ENCODE measurements around the gene F7.

F7 gene

DNA sequence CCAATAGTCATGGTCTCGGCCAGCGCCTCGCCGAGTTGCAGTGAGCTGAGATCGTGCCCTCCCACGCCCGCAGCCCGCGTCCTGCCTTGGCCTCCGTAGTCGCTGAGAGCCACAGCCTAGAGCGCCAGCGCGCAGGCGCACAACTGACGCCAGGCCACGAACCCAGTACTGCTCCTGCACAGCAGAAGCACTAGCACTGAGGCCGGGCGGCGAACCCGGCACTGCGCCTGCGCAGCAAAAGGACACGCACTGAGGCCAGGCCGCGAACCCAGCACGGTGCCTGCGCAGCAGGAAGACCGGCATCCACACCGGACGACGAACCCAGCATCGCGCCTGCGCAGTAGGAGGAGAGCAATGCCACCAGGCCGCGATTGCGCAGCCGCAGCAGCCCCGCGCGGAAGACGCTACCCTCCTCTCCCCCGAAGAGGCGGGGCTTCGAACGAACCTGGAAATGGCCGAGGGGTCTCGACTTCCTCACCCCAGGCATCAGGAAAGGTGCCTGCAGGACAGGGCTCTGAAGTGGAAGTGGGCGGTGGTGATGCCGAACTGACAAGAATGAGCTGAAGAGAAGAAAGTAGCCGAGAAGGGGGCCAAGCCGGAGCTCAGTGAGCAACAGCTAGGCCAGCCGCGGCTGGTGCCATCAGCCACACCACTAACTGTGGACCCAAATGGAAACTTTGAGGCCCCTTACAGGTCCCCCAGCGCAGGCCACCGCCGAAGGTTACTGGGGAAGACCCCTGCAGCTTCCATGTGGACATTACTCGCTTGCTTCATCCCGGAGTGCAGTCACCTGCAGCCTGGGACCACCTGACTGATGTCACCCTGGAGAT lies 24.5 kb downstream of the F7 start:
- in situ Hi-C loops (cut with MboI; ENCODE audit: low sequenced_read_pairs): no loop called here

DNA sequence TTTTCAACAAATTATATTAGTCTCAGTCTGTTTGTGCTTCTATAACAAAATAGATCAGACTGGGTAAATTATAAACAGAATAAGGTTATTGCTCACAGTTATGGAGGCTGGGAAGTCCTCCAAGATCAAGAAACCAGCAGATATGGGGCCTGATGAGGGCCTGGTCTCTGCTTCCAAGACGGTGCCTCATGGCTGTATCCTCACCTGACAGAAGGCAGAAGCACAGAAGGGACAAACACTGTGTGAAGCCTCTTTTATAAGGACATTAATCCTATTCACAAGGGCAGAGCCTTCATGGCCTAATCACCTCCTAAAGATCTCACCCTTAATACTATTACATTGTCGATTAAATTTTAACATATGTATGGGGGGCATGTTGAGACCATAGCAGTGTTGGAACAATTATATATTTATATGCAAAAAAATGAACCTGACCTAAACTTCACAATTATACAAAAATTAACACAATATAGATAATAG lies 29.7 kb downstream of the F7 start:
- in situ Hi-C loops (cut with MboI; ENCODE audit: low sequenced_read_pairs): no loop called here

DNA sequence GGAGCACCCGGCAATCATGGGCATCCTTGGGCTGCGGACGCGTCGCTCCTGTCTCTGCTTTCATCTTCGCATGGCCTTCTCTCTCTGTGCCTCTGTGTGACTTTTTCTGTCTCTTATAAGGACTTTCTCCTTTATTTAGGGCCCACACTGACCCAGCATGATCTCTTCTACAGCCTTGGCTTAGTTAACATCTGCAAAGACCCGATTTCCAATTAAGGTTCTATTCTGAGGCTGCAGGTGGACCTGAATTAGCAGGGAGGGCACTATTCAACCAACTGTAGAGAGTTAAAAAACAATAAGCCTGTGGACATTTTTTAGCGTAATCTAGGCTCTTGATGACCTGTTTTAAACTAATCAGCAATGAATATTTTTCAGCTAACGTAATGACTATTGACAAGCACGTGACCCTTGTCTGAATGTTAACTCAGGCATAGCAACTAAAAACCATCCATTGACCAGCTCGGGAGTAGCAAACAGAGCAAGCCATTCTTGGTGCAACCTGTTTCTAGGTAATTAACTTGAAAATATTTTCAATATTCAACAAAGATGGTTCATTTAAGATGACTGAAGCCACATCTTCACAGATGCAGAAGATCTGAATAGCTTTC lies 32.2 kb downstream of the F7 start:
- in situ Hi-C loops (cut with MboI; ENCODE audit: low sequenced_read_pairs): no loop called here

DNA sequence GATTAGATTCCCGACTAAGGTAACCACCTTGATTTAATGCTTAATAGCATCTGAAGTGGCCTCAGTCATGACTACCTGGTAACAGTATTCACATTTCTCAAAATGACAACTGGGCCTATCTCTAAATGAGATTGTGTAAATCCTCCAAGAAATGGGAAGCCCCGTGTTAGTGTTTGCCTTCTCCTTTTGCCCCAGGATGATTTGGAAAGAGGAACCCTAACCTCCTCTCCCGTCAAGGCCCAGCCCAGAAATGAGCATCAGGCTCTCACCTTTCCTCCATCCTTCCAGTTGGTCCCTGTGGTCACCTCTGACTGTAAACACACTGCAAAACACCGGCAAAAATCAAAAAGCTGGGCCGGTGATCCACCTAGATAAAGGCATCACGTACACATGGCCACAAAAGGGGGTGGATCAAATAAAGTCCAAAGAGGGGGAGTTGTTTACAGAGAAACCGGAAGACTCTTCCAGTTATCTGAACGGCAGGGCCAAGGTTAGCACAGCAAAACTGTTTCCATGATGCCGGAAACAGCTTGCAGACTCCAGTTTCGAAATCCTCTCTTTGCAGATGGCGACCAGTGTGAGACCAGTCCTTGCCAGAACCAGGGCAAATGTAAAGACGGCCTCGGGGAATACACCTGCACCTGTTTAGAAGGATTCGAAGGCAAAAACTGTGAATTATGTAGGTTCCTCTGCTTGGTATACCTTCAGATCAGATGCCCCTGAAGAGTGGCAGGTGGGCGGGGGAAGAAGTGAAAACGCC lies 33.4 kb downstream of the F7 start:
- in situ Hi-C loops (cut with MboI; ENCODE audit: low sequenced_read_pairs): no loop called here

DNA sequence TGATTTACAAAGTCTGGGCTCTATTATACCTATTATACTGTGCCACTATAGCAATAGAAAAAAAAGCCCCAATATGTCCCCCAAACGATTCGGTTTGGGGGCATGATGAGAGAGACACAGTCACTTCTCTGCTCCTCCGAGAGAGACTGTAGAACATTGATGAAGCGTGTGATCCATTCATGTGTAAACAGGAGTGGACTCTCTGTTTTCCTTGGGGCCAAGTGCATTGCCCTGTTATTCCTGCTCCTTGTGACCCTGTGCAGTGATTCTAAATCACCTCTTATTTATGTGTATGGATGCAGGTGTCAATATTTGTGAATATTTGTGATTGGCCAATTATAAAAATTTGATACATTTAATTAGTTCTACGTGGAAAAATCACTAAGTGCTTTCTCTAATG lies 34.0 kb downstream of the F7 start:
- in situ Hi-C loops (cut with MboI; ENCODE audit: low sequenced_read_pairs): no loop called here

DNA sequence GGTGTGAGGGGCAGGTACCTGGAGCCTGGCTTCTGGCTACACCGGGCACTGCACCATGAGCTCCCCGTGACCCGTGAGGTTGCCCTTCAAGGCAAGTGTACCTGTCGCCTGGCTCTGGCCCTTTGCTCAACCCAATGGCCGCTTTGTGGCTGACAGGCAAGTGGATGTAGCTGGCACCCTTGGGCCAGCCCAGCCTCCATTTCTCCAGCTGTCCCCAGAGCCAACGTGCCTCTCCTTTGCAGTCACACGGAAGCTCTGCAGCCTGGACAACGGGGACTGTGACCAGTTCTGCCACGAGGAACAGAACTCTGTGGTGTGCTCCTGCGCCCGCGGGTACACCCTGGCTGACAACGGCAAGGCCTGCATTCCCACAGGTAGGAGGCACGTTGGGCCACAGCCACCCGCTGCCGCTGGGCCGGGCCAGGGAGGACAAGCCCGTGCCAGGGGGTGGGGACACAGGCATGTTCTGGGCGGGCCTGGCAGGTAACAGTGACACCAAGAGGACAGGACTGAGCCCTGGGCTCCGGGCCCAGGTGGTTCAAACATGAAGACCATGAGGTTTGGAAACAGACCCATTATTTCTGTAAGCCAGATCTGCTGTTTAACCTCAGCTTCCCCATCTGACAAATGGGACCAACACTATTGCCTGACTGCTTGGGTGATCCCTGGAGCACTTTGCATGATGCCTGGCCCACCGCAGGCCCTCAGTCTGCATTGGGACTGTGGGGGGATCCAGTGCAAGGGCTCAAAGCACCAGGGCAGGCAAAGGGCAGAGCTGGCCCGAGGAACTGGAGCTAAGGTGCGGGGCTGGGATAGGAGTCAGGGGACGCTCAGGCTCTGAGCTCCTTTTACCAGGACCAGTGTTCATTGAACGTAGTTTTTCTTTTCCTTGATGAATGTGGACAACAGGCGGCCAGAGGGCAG lies 35.3 kb downstream of the F7 start:
- in situ Hi-C loops (cut with MboI; ENCODE audit: low sequenced_read_pairs): no loop called here

DNA sequence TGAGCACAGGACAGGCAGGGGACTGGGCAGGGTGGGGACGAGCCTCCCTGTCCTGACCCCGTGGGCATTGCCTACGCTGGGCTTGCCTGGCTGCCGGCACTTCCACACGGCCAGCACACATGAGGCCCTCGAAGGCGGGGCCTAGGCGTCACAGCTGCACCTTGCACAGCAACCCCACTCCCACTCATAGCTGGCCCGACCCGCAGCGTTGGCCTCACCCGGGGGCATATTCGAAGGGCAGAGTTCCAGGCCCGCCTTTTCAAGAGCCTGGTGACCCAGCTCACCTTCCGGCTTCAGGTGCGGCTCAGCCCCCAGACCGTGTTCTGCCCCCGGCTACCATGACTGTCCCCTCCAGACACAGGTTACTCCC lies 36.0 kb downstream of the F7 start:
- in situ Hi-C loops (cut with MboI; ENCODE audit: low sequenced_read_pairs): no loop called here

DNA sequence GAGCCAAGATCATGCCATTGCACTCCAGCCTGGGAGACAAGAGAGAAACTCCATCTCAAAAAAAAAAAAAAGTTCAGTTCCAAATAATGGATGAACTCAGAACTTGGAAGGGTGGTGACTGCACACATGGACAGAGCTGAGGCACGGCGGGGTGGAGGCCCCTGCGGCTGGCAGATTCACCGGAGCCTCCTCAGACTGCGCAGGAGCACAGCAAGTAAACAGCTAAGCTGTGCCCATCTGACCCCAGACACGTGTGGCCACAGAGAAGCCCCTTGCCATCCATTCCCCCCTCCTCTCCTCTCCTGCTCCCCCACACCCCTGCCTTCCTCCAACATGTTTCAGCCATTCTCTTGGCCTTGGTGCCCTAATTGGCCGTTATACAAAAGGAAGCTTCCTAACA lies 37.3 kb downstream of the F7 start:
- in situ Hi-C loops (cut with MboI; ENCODE audit: low sequenced_read_pairs): no loop called here

DNA sequence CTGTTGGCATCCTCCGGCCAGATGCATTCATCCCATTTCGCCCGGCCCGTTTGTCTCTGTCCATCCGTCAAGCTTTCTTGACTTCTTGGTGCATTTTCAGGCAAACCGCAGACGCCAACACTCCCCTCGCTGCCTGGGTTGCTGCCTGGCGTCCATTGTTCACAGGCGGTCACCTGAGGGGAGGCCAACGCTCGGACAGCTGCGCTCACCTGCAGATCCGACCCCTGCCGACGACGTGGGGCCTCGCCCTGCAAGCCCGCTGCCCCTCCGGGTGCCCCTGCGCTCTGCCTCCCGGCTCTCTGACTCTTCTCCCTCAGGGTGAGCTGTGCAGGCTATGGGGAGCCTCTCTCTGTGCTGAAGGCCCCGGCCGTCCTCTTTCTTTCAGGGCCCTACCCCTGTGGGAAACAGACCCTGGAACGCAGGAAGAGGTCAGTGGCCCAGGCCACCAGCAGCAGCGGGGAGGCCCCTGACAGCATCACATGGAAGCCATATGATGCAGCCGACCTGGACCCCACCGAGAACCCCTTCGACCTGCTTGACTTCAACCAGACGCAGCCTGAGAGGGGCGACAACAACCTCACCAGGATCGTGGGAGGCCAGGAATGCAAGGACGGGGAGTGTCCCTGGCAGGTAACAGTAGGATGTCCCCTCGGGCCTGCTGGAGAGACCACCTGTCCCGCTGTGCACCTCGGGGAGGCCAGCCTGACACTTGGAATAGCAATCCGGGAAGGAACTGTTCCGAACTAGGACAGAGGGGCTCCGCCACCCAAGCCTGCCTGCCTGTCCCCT lies 38.1 kb downstream of the F7 start:
- in situ Hi-C loops (cut with MboI; ENCODE audit: low sequenced_read_pairs): no loop called here

DNA sequence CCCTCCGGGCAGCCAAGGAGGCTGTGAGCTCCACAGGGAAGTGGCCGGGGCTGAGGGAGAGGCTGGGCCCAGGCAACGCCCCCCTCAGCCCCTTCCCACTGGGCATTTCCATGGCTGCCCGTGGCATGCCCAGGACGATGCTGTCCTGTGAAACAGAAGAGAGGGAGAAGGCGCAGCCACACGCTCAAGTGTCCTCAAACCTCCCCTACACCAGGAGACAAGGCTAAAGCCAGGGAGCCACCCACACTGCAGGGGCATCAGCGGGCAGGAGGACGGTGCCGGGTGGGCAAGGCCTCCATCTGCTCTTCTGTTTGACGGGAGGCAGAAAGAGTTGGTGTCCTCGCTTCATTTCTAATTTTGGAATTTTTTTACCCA lies 38.7 kb downstream of the F7 start:
- in situ Hi-C loops (cut with MboI; ENCODE audit: low sequenced_read_pairs): no loop called here

DNA sequence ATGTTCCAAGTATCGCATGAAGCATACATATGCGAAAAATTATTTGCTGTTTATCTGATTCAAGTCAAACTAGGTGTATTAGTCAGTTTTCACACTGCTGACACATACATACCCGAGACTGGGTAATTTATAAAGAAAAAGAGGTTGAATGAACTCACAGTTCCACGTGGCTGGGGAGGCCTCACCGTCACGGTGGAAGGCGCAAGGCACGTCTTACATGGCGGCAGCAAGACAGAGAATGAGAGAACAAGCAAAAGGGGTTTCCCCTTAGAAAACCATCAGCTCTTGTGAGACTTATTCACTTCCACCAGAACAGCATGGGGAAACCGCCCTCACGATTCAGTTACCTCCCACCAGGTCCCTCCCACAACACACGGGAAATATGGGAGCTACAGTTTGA lies 39.9 kb downstream of the F7 start:
- in situ Hi-C loops (cut with MboI; ENCODE audit: low sequenced_read_pairs): no loop called here

DNA sequence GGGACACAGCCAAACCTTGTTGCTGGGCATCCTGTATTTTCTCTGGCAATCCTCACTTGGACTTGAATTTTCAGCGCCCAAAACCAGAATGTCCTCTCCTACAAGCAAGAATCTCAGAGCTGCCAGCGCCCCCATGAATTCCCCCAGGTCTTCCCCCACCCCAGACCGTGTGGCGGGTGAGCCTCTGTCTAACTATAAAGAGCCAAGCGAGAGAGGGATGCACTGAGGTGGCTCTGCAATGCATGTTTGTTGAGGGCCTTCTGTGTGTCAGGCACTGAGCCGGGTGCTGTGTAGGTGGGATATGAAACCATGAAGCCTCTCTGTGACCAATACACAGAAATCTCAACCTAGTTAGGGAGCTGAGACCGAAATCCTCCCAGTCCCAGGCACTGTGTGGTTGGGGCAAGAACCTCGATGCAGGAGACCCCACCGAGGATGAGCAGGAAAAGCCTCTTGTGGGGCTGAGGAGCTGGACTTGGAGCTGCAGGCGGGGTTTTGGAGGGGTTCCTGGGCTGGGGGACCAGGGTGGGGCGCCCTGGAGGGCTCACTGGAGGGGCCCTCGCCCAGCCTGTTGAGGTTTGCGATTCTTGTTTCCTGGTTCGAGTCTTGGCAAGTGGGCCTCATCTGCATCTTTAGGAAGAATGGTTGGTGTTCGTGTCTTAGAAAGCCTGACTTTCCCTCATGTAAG lies 40.5 kb downstream of the F7 start:
- in situ Hi-C loops (cut with MboI; ENCODE audit: low sequenced_read_pairs): no loop called here

DNA sequence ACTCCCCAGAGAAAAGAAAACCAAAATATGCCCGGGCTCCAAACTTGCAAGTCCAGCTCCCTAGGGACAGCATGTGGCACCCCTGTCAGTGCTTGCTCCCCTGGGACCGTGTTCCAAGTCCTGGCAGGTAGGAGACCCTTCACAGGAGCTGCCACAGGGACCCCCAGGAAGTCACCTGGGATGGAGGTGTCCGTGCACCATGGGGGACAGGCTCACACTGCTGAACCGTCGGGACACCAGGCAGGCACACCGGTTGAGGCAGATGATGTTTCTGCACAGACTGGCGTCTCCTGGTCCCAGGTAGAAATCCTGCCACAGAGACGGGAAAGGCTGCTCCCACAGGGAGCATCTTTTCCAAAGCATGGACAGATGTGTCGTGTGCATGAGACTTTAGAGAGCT lies 41.2 kb downstream of the F7 start:
- in situ Hi-C loops (cut with MboI; ENCODE audit: low sequenced_read_pairs): no loop called here

DNA sequence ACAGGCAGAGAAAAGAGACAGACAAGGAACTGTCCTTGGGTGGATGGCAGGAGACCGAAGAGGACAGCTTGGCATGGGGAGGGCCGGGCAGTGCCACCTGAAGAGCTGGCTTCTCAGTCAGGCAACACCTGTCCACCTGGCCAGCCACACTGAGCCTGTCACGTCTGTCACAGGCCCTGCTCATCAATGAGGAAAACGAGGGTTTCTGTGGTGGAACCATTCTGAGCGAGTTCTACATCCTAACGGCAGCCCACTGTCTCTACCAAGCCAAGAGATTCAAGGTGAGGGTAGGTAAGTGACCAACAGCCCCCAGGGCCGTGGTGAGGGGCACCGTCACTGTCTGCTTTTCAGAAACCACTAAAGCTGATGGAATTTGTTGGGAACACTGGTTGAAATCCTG lies 41.6 kb downstream of the F7 start:
- in situ Hi-C loops (cut with MboI; ENCODE audit: low sequenced_read_pairs): no loop called here

DNA sequence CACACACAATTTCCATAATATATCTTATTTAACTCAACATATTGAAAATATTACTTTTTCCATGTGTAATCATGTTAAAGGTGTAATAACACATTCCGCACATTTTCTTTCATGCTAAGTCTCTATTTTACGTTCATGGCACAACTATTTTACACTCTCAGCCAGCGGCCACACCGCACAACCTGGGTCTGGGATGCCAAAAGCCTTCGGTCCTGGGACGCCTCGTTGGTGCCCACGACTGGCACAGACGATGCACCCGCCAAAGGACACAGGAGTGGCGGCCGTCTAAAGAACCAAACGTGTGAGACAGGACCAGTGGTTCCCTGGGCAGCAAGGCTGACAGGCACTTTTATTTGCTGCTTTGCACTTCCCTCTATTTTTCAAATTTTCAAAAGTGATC lies 42.8 kb downstream of the F7 start:
- in situ Hi-C loops (cut with MboI; ENCODE audit: low sequenced_read_pairs): no loop called here

DNA sequence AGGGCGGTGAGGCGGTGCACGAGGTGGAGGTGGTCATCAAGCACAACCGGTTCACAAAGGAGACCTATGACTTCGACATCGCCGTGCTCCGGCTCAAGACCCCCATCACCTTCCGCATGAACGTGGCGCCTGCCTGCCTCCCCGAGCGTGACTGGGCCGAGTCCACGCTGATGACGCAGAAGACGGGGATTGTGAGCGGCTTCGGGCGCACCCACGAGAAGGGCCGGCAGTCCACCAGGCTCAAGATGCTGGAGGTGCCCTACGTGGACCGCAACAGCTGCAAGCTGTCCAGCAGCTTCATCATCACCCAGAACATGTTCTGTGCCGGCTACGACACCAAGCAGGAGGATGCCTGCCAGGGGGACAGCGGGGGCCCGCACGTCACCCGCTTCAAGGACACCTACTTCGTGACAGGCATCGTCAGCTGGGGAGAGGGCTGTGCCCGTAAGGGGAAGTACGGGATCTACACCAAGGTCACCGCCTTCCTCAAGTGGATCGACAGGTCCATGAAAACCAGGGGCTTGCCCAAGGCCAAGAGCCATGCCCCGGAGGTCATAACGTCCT lies 43.4 kb downstream of the F7 start:
- in situ Hi-C loops (cut with MboI; ENCODE audit: low sequenced_read_pairs): no loop called here

DNA sequence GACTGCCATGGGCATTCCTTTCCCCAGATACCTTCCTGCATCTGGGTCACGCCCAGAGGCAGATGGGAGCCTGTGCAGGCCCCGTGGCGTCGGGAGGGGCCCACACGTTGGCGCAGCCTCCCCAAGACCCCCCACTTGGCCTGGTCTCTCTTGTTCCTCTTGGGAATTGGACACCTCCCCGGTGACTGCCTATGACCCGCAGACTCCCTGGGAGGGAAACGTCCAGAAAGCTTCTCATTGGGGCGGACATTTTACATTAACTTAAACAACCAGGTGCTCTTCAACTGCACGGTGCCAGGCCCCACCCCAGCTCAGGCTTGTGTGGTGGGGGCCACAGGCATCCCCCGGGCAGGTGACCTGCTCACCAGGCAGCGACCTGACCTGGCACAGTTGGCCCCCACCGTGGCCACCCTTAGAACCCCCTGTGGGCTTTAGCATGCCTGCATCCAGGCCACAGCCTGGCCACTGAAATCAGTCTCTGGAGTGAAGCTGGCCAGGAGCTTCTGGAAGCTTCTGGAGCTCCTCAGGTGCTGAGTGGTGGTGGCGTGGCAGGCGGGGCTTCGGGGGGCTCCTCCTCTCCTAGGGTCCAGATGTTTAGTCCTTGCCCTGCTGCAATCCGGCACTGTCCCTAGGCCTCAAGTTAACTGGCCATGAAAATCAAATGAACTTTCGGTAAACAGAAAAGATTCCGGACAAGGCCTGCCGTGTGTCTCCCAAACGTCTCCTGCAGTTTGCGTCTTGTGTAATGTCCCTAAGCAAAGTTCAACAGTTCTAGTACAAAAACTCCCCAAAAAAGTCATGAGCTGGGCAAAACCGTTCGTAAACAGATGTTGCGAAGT lies 44.3 kb downstream of the F7 start:
- in situ Hi-C loops (cut with MboI; ENCODE audit: low sequenced_read_pairs): no loop called here

All from hTERT RPE-1 (cell line).